A673 (cell line): ENCODE results near the gene CCDC32.

Experiments
- EZH2 ChIP-seq: fragments of 200-600 bp; sonication (generic); IDR thresholded peaks from 2 replicates; pipeline ENCODE4 v1.6.1; 2017; ENCODE audit warnings: borderline replicate concordance, low read depth, mild to moderate bottlenecking, mixed read lengths, antibody characterized with exemption, low read length; ENCODE audit not compliant: poor library complexity, severe bottlenecking
- TF ChIP-seq, protein P1 (sequence below): fragments of 300-800, 200-600 bp; sonication (generic); conservative IDR thresholded peaks from 2 replicates; pipeline ENCODE4 v1.5.1; 2017; ENCODE audit warnings: low read depth, mild to moderate bottlenecking, antibody characterized with exemption, low read length, moderate library complexity, mixed read lengths

DNA sequence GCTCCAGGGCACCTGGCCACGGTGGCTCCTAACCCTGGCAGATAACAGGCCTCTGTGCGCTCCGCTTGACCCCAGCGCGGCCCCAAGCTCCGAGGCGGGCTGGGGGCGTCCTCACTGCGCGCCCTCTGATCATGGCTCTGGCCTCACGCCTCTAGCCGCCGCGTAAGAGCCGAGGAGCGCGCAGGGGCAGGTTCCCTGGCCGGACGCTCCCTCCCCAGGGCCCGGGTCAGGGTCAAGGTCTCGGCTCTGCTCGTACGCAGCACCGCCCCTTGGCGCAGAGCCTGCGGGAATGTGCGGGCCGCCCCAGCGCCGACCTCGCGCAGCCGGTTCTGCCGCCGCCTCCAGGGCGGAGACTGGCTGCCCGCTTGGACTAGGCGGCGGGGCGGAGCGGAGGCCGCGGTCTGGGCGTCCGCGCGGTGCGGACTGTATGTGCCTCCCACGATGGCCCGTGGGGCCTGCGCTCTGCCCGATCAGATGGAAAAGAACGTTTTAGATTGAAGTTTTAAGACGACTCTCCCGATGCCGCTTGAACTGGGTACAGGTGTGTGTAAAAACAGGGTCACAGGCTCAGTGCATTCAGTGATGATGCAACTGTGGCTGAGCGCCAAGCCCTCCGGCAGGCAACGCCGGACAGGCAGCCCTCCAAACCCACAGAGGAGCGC lies 53.2 kb downstream of the CCDC32 start:
- TF ChIP-seq, protein P1, sequence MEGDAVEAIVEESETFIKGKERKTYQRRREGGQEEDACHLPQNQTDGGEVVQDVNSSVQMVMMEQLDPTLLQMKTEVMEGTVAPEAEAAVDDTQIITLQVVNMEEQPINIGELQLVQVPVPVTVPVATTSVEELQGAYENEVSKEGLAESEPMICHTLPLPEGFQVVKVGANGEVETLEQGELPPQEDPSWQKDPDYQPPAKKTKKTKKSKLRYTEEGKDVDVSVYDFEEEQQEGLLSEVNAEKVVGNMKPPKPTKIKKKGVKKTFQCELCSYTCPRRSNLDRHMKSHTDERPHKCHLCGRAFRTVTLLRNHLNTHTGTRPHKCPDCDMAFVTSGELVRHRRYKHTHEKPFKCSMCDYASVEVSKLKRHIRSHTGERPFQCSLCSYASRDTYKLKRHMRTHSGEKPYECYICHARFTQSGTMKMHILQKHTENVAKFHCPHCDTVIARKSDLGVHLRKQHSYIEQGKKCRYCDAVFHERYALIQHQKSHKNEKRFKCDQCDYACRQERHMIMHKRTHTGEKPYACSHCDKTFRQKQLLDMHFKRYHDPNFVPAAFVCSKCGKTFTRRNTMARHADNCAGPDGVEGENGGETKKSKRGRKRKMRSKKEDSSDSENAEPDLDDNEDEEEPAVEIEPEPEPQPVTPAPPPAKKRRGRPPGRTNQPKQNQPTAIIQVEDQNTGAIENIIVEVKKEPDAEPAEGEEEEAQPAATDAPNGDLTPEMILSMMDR: no peak
- TF ChIP-seq EZH2: peak; percentile 29
